ENCODE measurements around the gene TSPEAR. TPM values are rescaled to one million over a fixed set of nuclear protein-coding genes. Genes with fewer than 3 reads are reported as not detected.
"Not testable (repeated sequence)": the region's sequence is repeated elsewhere in the genome, so short reads cannot be mapped to it uniquely, and the experiment has no call there.

Gene TSPEAR
- total RNA-seq, 1 experiment from 2014 or later, result 1.8 TPM

- no peak overlapping the region for H3K4me3 ChIP-seq (ENCODE audit: insufficient read depth, low read depth, low read length)
- no peaks in the 10 kb centered on the region for H3K27me3 ChIP-seq (ENCODE audit: control insufficient read depth, insufficient read depth, low read length)
- DNase-seq, result peak; percentile 59
- H3K36me3 ChIP-seq (replicated peaks; ENCODE audit: control insufficient read depth, insufficient read depth, low read length), result peaks cover 6% of the 10 kb centered on the region
These were observed 201.8 kb downstream of the TSPEAR start for GRCh38 chr21:44509539-44509938.

- no peak overlapping the region for H3K4me3 ChIP-seq (ENCODE audit: insufficient read depth, low read depth, low read length)
These were observed 202.5 kb downstream of the TSPEAR start for GRCh38 chr21:44508711-44509445.

GRCh38 chr21:44508426-44508710 is 203.0 kb downstream of the TSPEAR start:
- Histone ChIP-seq H3K4me3 (ENCODE audit: insufficient read depth, low read depth, low read length) (no peak overlapping the region), H3K36me3 (replicated peaks; ENCODE audit: control insufficient read depth, insufficient read depth, low read length) (peaks cover 6% of the 10 kb centered on the region), H3K27me3 (ENCODE audit: control insufficient read depth, insufficient read depth, low read length) (no peaks in the 10 kb centered on the region)
- DNase-seq, result peak; percentile 48

More at GRCh38 chr21:44508711-44509445, 202.5 kb downstream of the TSPEAR start:
- peaks cover 6% of the 10 kb centered on the region for H3K36me3 ChIP-seq (replicated peaks; ENCODE audit: control insufficient read depth, insufficient read depth, low read length)
- DNase-seq, result peak; percentile 32
- no peaks in the 10 kb centered on the region for H3K27me3 ChIP-seq (ENCODE audit: control insufficient read depth, insufficient read depth, low read length)

DNA sequence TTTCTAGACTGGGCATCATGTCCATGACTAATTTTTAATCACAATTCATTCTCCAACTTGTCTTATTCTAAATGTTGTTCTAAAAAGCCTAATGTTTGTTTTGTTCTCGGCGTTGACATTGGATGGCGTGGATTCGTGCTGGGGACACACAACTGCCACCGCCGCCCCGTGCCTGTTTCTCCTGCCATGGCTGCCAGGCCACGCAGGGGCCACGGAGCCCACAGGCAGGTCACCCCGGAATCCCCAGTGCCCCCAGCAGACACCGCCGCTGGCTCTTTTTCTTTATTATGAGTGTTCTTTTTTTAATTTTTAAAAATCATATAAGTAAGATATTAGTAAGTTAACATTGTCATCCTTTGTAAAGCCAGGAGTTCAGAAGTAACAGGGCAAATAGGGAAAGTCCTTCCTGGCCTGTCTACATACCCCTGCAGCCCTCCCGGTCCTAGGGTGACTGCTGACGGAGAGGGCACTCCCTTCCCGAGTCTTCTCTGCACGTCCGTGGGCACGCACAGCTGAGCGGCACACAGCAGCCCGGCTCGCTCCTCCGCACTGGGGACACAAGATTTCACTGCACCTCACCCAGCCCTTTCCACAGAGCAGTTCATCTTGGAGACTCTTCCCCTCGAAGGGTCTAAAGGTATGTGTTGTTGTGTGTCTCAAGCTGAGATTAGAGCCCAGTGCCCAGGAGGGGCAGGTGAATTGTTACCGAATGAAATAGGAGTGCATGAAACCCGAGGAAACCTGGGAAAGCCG is 203.5 kb downstream of the TSPEAR start:
- Histone ChIP-seq H3K36me3 (replicated peaks; ENCODE audit: control insufficient read depth, insufficient read depth, low read length) (peaks cover 6% of the 10 kb centered on the region), H3K4me3 (ENCODE audit: insufficient read depth, low read depth, low read length) (no peak overlapping the region), H3K27me3 (ENCODE audit: control insufficient read depth, insufficient read depth, low read length) (no peaks in the 10 kb centered on the region)
- peak; percentile 51 for DNase-seq

GRCh38 chr21:44506279-44507255 is 204.8 kb downstream of the TSPEAR start:
- Histone ChIP-seq H3K4me3 (ENCODE audit: insufficient read depth, low read depth, low read length) (no peak overlapping the region), H3K36me3 (replicated peaks; ENCODE audit: control insufficient read depth, insufficient read depth, low read length) (peaks cover 6% of the 10 kb centered on the region), H3K27me3 (ENCODE audit: control insufficient read depth, insufficient read depth, low read length) (no peaks in the 10 kb centered on the region)
- peak; percentile 70 for DNase-seq

- H3K4me3 ChIP-seq (ENCODE audit: insufficient read depth, low read depth, low read length), result no peak overlapping the region
- H3K36me3 ChIP-seq (replicated peaks; ENCODE audit: control insufficient read depth, insufficient read depth, low read length), result no peaks in the 10 kb centered on the region
- H3K27me3 ChIP-seq (ENCODE audit: control insufficient read depth, insufficient read depth, low read length), result no peaks in the 10 kb centered on the region
- DNase-seq, result no peak
These were observed 205.6 kb downstream of the TSPEAR start for GRCh38 chr21:44505673-44506278.

DNA sequence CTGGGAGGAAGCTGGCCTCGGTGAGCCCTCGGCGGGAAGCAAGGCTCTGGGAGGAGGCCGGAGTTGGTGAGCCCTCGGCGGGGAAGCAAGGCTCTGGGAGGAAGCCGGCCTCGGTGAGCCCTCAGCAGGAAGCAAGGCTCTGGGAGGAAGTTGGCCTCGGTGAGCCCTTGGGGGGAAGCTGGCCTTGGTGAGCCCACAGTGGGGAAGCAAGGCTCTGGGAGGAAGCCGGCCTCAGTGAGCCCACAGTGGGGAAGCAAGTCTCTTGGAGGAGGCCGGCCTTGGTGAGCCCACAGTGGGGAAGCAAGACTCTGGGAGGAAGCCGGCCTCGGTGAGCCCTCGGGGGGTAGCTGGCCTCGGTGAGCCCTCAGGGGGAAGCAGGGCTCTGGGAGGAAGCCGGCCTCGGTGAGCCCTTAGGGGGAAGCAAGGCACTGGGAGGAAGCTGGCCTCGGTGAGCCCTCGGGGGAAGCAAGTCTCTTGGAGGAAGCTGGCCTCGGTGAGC is 207.4 kb downstream of the TSPEAR start:
- no peaks in the 10 kb centered on the region for H3K36me3 ChIP-seq (replicated peaks; ENCODE audit: control insufficient read depth, insufficient read depth, low read length)
- peak; percentile 32 for DNase-seq
- H3K4me3 ChIP-seq (ENCODE audit: insufficient read depth, low read depth, low read length), result no peak overlapping the region
- H3K27me3 ChIP-seq (ENCODE audit: control insufficient read depth, insufficient read depth, low read length), result no peaks in the 10 kb centered on the region

DNA sequence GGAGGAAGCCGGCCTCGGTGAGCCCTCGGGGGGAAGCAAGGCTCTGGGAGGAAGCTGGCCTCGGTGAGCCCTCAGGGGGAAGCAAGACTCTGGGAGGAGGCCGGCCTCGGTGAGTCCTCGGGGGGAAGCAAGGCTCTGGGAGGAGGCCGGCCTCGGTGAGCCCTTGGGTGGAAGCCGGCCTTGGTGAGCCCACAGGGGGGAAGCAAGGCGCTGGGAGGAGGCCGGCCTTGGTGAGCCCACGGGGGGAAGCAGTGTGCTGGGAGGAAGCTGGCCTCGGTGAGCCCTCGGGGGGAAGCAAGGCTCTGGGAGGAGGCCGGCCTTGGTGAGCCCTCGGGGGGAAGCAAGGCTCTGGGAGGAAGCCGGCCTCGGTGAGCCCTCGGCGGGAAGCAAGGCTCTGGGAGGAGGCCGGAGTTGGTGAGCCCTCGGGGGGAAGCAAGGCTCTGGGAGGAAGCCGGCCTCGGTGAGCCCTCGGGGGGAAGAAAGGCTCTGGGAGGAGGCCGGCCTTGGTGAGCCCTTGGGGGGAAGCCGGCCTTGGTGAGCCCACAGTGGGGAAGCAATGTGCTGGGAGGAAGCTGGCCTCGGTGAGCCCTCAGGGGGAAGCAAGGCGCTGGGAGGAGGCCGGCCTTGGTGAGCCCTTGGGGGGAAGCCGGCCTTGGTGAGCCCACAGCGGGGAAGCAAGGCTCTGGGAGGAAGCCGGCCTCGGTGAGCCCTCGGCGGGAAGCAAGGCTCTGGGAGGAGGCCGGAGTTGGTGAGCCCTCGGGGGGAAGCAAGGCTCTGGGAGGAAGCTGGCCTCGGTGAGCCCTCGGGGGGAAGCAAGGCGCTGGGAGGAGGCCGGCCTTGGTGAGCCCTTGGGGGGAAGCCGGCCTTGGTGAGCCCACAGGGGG is 208.1 kb downstream of the TSPEAR start:
- not testable (repeated sequence) for H3K4me3 ChIP-seq (ENCODE audit: insufficient read depth, low read depth, low read length); H3K27me3 ChIP-seq (ENCODE audit: control insufficient read depth, insufficient read depth, low read length); H3K36me3 ChIP-seq (replicated peaks; ENCODE audit: control insufficient read depth, insufficient read depth, low read length); DNase-seq

DNA sequence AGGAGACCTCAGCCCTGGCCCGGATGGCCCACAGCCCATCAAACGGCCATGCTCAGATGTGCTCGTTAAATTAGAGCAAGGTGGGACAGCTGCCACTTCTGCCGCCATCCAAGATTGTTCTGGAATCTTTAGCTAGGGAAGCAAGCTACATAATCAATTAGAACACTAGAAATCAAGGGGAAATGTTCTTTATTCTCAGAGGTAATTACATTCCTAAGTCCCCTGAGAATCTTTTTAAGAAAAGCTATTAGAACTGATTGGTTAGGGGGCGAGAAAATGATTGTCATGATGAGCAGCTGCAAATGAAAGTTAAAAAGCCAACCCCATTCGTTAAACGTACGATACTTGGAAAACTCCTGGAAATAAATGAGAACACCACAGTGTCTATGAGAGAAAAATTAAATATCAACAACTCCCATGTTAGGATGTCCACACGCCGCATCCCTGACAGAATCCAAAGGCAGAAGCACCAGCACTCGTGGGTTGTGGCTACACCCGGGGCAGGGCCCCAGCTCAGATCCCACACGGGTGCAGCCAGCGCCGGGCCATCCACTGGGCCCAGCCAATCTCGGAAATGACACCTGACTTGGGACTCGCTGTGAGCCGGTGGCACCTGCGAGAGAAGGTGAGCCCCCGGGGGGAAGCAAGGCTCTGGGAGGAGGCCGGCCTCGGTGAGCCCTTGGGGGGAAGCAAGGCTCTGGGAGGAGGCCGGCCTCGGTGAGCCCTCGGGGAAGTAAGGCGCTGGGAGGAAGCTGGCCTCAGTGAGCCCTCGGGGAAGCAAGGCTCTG is 209.0 kb downstream of the TSPEAR start:
- no peaks in the 10 kb centered on the region for H3K27me3 ChIP-seq (ENCODE audit: control insufficient read depth, insufficient read depth, low read length)
- DNase-seq, result peak; percentile 56
- H3K36me3 ChIP-seq (replicated peaks; ENCODE audit: control insufficient read depth, insufficient read depth, low read length), result no peaks in the 10 kb centered on the region
- no peak overlapping the region for H3K4me3 ChIP-seq (ENCODE audit: insufficient read depth, low read depth, low read length)

DNA sequence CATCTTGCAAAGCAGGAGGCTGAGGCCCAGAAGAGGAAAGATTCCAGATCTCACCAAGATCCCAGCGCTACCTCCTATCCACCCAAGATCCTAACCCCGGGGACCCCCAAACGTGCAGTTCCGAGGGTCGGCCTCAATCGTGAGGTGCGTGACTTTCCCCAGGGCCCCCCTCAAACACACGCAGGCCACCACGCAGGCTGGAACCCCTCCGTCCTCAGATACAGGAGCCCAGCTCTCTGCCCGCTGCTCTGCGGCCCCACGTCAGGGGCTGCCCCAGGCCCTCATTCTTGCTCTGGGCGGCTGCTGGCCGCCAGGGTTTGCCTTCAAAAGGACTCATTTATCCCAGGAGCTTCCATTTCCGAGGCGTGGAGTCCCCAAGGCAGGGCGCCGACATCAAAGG is 211.3 kb downstream of the TSPEAR start:
- no peaks in the 10 kb centered on the region; the same call in 1 of the 2 replicates for H3K36me3 ChIP-seq (replicated peaks; ENCODE audit: control insufficient read depth, insufficient read depth, low read length)
- no peaks in the 10 kb centered on the region for H3K27me3 ChIP-seq (ENCODE audit: control insufficient read depth, insufficient read depth, low read length)
- H3K4me3 ChIP-seq (ENCODE audit: insufficient read depth, low read depth, low read length), result no peak overlapping the region
- peak; percentile 48 for DNase-seq

- no peaks in the 10 kb centered on the region for H3K27me3 ChIP-seq (ENCODE audit: control insufficient read depth, insufficient read depth, low read length)
- peak; percentile 60 for DNase-seq
- no peaks in the 10 kb centered on the region; the same call in 1 of the 2 replicates for H3K36me3 ChIP-seq (replicated peaks; ENCODE audit: control insufficient read depth, insufficient read depth, low read length)
- no peak overlapping the region for H3K4me3 ChIP-seq (ENCODE audit: insufficient read depth, low read depth, low read length)
These were observed 211.7 kb downstream of the TSPEAR start for GRCh38 chr21:44499631-44500030.

DNA sequence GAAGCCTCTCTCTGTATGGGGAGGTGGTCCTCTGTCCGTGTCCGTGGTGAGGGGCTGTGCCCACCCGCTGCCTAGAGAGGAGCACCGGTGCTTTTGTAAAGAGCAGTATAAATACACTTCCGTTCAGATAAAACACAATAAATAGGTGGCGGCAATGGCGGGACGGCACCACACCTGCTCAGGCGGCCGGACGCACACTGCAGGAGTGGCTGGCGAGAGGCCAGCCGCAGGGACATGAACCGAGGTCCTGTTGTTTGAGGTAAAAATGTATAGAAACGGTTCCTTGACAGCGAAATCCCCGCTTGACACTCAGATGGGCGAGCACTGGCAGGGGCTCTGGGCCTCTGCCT is 212.2 kb downstream of the TSPEAR start:
- Histone ChIP-seq H3K36me3 (replicated peaks; ENCODE audit: control insufficient read depth, insufficient read depth, low read length) (no peaks in the 10 kb centered on the region; the same call in 1 of the 2 replicates), H3K27me3 (ENCODE audit: control insufficient read depth, insufficient read depth, low read length) (no peaks in the 10 kb centered on the region), H3K4me3 (ENCODE audit: insufficient read depth, low read depth, low read length) (no peak overlapping the region)
- DNase-seq, result peak; percentile 31
